GM23338 (cell line): ENCODE measurements around the gene EXOSC3. TPM values are rescaled to one million over a fixed set of nuclear protein-coding genes. Genes with fewer than 3 reads are reported as not detected.

Experiments
- ATAC-seq: fragments of 200-7000 bp; cut with Tn5 transposase; 3 replicates; pipeline ENCODE4 v1.9.1; 2020
- DNase-seq: peaks from one replicate; pipeline ENCODE4 v3.0.0-alpha.2; 2015; ENCODE audit warnings: low spot score
- H2AFZ ChIP-seq: fragments of 200-600 bp; sonication (generic); 2 replicates; pipeline ENCODE4 v1.8.0; 2016; ENCODE audit warnings: antibody characterized with exemption, mild to moderate bottlenecking, moderate library complexity
- H3F3A ChIP-seq: fragments of 200-600 bp; sonication (generic); replicated peaks from 2 replicates; pipeline ENCODE4 v1.8.0; 2017; ENCODE audit warnings: antibody characterized with exemption, mixed run types, low read depth
- H3K27ac ChIP-seq: fragments of 200-600 bp; sonication (generic); 2 replicates; pipeline ENCODE4 v1.6.1; 2016; ENCODE audit warnings: low read depth
- H3K27me3 ChIP-seq: fragments of 200-600 bp; sonication (generic); 2 replicates; pipeline ENCODE4 v1.8.0; 2016; ENCODE audit warnings: mild to moderate bottlenecking, mixed run types, moderate library complexity; ENCODE audit not compliant: insufficient read depth
- H3K36me3 ChIP-seq: fragments of 200-600 bp; sonication (generic); 2 replicates; pipeline ENCODE4 v1.8.0; 2016; ENCODE audit warnings: mild to moderate bottlenecking; ENCODE audit not compliant: insufficient read depth
- H3K4me1 ChIP-seq: fragments of 200-600 bp; sonication (generic); 2 replicates; pipeline ENCODE4 v1.8.0; 2016; ENCODE audit warnings: mild to moderate bottlenecking, moderate library complexity; ENCODE audit not compliant: insufficient read depth
- H3K4me2 ChIP-seq: fragments of 200-600 bp; sonication (generic); 2 replicates; pipeline ENCODE4 v1.7.1; 2017; ENCODE audit warnings: mixed run types
- H3K4me3 ChIP-seq: fragments of 200-600 bp; sonication (generic); 2 replicates; pipeline ENCODE4 v1.6.1; 2016; ENCODE audit warnings: mixed run types
- H3K79me2 ChIP-seq: fragments of 200-600 bp; sonication (generic); replicated peaks from 2 replicates; pipeline ENCODE4 v1.8.0; 2017; ENCODE audit warnings: mild to moderate bottlenecking; ENCODE audit not compliant: insufficient read depth
- H3K9me2 ChIP-seq: fragments of 200-600 bp; sonication (generic); 2 replicates; pipeline ENCODE4 v1.8.0; 2017; ENCODE audit not compliant: insufficient read depth
- H4K20me1 ChIP-seq: fragments of 200-600 bp; sonication (generic); replicated peaks from 2 replicates; pipeline ENCODE4 v1.8.0; 2017; ENCODE audit warnings: mild to moderate bottlenecking; ENCODE audit not compliant: insufficient read depth
- H3K27ac Mint-ChIP-seq: 2 replicates; pipeline ENCODE4 v1.8.0; 2020; ENCODE audit warnings: inconsistent platforms, mild to moderate bottlenecking, moderate library complexity, mixed read lengths
- H3K27me3 Mint-ChIP-seq: 3 replicates; pipeline ENCODE4 v1.8.0; 2022; ENCODE audit warnings: low read depth, mild to moderate bottlenecking, moderate library complexity, mixed read lengths, inconsistent platforms; ENCODE audit not compliant: insufficient read depth, poor library complexity
- H3K36me3 Mint-ChIP-seq: 3 replicates; pipeline ENCODE4 v1.8.0; 2021; ENCODE audit warnings: low read depth, mild to moderate bottlenecking, inconsistent platforms, moderate library complexity, mixed read lengths
- H3K4me1 Mint-ChIP-seq: 3 replicates; pipeline ENCODE4 v1.8.0; 2020; ENCODE audit warnings: mild to moderate bottlenecking, inconsistent platforms, mixed read lengths
- H3K4me3 Mint-ChIP-seq: 3 replicates; pipeline ENCODE4 v1.8.0; 2021; ENCODE audit warnings: moderate library complexity, mild to moderate bottlenecking, inconsistent platforms, mixed read lengths
- H3K9me3 Mint-ChIP-seq: 3 replicates; pipeline ENCODE4 v1.8.0; 2020; ENCODE audit warnings: moderate library complexity, mild to moderate bottlenecking, inconsistent platforms, mixed read lengths
- CREB1 ChIP-seq: fragments of 250-450 bp; sonication (Bioruptor Pico); IDR thresholded peaks from 2 replicates; pipeline ENCODE4 v1.5.0; 2020; ENCODE audit warnings: low read depth, mild to moderate bottlenecking, moderate library complexity
- EZH2 ChIP-seq: fragments of 200-600 bp; sonication (generic); IDR thresholded peaks from one replicate; pipeline ENCODE4 v1.8.0; 2017; ENCODE audit warnings: antibody characterized with exemption, mild to moderate bottlenecking, low read depth; ENCODE audit not compliant: unreplicated experiment
- EZH2phosphoT487 ChIP-seq: fragments of 200-600 bp; sonication (generic); IDR thresholded peaks from one replicate; pipeline ENCODE4 v1.8.1; 2018; ENCODE audit warnings: antibody characterized with exemption; ENCODE audit not compliant: unreplicated experiment
- JUNB ChIP-seq: IDR thresholded peaks from one replicate; pipeline ENCODE4 v1.6.1; 2016; ENCODE audit warnings: antibody characterized with exemption; ENCODE audit not compliant: unreplicated experiment
- NANOG ChIP-seq: IDR thresholded peaks from 2 replicates; pipeline ENCODE4 v1.6.1; 2016; ENCODE audit warnings: antibody characterized with exemption, borderline replicate concordance
- POLR2AphosphoS5 ChIP-seq: IDR thresholded peaks from 2 replicates; pipeline ENCODE4 v1.6.1; 2016; ENCODE audit warnings: antibody characterized with exemption, low read depth
- STAT1 ChIP-seq: IDR thresholded peaks from one replicate; pipeline ENCODE4 v1.6.1; 2016; ENCODE audit warnings: antibody characterized with exemption; ENCODE audit not compliant: unreplicated experiment
- ZNF114 ChIP-seq: fragments of 250-450 bp; sonication (Bioruptor Pico); IDR thresholded peaks from 2 replicates; pipeline ENCODE4 v1.5.0; 2020; ENCODE audit warnings: mild to moderate bottlenecking, moderate library complexity
- polyA plus RNA-seq: library from polyadenylated mRNA; unstranded; fragments of >200 nt; fragmentation: Nextera tagmentation; extraction: Ambion mirVana; gene quantifications from 2 replicates; pipeline ENCODE4 v1.2.1, GENCODE V29; 2016
- total RNA-seq: library from RNA; depleted of rRNA; stranded (reverse); fragments of >200 nt; shearing (Covaris generic); gene quantifications from 2 replicates; pipeline ENCODE4 v1.2.3, GENCODE V29; 2014
- TF ChIP-seq, protein P1 (sequence below): IDR thresholded peaks from one replicate; pipeline ENCODE4 v1.6.1; 2018; ENCODE audit warnings: antibody characterized with exemption; ENCODE audit not compliant: unreplicated experiment
- TF ChIP-seq, protein P2 (sequence below): IDR thresholded peaks from 2 replicates; pipeline ENCODE4 v1.6.1; 2016; ENCODE audit warnings: antibody characterized with exemption
- TF ChIP-seq, protein P3 (sequence below), 2 experiments: fragments of 200-600 bp in 1 of 2; sonication (generic) in 1 of 2; conservative IDR thresholded peaks; 2 replicates each; pipeline versions ENCODE4 v1.5.1 to v1.6.1; 2016 to 2017; ENCODE audit warnings: antibody characterized with exemption in 2 of 2, low read depth in 2 of 2, mild to moderate bottlenecking in 2 of 2, moderate library complexity in 1 of 2

Gene EXOSC3
- total and polyA plus RNA-seq, 2 experiments from 2014 or later = 62.3 to 149 TPM

DNA sequence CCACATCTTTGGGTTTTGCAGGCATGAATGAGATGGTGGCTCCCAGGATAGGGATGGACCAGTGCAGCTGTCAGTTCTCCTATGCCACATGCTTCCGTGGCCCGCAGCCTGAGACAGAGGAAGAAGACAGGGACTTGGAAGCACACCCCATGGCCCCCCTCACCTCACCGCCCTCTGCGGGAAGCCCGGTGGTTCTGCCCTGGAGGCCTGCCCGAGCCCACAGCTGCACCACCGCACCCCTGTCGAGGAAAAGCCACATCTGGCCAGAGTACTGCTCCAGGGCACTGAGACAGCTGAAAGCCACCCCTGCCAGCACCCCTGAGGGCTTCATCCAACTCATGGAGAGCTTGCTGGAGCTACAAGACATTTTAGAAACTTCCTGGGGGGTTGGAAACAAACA, 38.9 kb downstream of the EXOSC3 start (continued):
- TF ChIP-seq, protein P1, sequence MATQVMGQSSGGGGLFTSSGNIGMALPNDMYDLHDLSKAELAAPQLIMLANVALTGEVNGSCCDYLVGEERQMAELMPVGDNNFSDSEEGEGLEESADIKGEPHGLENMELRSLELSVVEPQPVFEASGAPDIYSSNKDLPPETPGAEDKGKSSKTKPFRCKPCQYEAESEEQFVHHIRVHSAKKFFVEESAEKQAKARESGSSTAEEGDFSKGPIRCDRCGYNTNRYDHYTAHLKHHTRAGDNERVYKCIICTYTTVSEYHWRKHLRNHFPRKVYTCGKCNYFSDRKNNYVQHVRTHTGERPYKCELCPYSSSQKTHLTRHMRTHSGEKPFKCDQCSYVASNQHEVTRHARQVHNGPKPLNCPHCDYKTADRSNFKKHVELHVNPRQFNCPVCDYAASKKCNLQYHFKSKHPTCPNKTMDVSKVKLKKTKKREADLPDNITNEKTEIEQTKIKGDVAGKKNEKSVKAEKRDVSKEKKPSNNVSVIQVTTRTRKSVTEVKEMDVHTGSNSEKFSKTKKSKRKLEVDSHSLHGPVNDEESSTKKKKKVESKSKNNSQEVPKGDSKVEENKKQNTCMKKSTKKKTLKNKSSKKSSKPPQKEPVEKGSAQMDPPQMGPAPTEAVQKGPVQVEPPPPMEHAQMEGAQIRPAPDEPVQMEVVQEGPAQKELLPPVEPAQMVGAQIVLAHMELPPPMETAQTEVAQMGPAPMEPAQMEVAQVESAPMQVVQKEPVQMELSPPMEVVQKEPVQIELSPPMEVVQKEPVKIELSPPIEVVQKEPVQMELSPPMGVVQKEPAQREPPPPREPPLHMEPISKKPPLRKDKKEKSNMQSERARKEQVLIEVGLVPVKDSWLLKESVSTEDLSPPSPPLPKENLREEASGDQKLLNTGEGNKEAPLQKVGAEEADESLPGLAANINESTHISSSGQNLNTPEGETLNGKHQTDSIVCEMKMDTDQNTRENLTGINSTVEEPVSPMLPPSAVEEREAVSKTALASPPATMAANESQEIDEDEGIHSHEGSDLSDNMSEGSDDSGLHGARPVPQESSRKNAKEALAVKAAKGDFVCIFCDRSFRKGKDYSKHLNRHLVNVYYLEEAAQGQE = no peak
- TF ChIP-seq STAT1 = no peak
- no peak for TF ChIP-seq NANOG
- no peak for TF ChIP-seq ZNF114 (CRISPR knock-in tag)
- TF ChIP-seq, protein P2, sequence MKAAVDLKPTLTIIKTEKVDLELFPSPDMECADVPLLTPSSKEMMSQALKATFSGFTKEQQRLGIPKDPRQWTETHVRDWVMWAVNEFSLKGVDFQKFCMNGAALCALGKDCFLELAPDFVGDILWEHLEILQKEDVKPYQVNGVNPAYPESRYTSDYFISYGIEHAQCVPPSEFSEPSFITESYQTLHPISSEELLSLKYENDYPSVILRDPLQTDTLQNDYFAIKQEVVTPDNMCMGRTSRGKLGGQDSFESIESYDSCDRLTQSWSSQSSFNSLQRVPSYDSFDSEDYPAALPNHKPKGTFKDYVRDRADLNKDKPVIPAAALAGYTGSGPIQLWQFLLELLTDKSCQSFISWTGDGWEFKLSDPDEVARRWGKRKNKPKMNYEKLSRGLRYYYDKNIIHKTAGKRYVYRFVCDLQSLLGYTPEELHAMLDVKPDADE = no peak
- TF ChIP-seq CREB1 = no peak
- TF ChIP-seq, protein P3, sequence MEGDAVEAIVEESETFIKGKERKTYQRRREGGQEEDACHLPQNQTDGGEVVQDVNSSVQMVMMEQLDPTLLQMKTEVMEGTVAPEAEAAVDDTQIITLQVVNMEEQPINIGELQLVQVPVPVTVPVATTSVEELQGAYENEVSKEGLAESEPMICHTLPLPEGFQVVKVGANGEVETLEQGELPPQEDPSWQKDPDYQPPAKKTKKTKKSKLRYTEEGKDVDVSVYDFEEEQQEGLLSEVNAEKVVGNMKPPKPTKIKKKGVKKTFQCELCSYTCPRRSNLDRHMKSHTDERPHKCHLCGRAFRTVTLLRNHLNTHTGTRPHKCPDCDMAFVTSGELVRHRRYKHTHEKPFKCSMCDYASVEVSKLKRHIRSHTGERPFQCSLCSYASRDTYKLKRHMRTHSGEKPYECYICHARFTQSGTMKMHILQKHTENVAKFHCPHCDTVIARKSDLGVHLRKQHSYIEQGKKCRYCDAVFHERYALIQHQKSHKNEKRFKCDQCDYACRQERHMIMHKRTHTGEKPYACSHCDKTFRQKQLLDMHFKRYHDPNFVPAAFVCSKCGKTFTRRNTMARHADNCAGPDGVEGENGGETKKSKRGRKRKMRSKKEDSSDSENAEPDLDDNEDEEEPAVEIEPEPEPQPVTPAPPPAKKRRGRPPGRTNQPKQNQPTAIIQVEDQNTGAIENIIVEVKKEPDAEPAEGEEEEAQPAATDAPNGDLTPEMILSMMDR (conservative IDR thresholded peaks at IDR 0.05; ENCODE audit: low read depth in 2 of 2) = no peak
- TF ChIP-seq JUNB = no peak
- TF ChIP-seq EZH2phosphoT487 = no peak
- TF ChIP-seq EZH2 = no peak
- TF ChIP-seq POLR2AphosphoS5 = no peak

DNA sequence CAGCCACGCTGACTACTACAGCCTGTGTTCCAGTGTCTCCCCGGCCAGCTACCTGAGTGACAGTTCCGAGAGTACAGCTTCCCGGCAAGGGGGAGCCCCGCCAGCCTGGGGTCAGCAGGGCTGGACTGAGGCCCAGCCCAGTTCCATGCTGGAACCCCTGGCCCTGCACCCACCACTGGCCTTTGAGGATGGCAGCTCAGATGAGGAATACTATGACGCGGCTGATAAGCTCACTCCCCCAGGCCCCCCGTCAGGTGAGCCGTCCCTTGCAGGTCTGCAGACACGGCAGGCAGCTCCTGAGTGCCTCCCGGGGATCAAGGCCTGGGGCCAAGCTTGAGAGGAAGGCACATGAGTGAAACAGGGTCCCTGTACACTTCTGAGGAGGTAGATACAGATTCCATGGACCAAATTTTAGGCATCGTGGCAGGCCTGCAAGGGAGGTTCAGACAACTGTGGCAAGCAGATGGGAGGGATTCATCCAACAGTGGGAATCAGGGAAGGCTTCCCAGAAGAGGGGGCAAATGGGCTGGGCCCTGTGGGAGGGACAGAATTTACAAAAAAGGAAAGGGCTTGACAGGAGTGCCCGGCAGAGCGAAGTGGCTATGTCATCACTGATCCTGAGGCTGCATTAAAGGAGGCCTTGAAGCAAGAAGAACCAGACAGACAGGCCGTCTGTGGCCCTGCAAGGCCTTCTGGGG, 44.1 kb downstream of the EXOSC3 start:
- H3K27me3 Mint-ChIP-seq = no peaks in the 10 kb centered on the region
- H3K4me3 Mint-ChIP-seq = no peak overlapping the region
- Histone ChIP-seq H3K27me3 (no peaks in the 10 kb centered on the region), H3F3A (no peaks in the 10 kb centered on the region), H3K27ac (no peak overlapping the region), H3K4me1 (no peaks in the 10 kb centered on the region), H4K20me1 (no peaks in the 10 kb centered on the region), H3K9me2 (no peaks in the 10 kb centered on the region), H3K36me3 (no peaks in the 10 kb centered on the region), H3K4me2 (no peak overlapping the region), H3K4me3 (no peak overlapping the region), H3K79me2 (no peaks in the 10 kb centered on the region), H2AFZ (no peak overlapping the region)
- H3K27ac Mint-ChIP-seq = no peak overlapping the region
- no peak; the same call in 2 of the 3 replicates for ATAC-seq
- no peaks in the 10 kb centered on the region for H3K9me3 Mint-ChIP-seq
- H3K36me3 Mint-ChIP-seq = no peaks in the 10 kb centered on the region
- peaks cover 4% of the 10 kb centered on the region; the same call in 1 of the 3 replicates for H3K4me1 Mint-ChIP-seq
- no peak for DNase-seq
- TF ChIP-seq, protein P2 = no peak
- TF ChIP-seq POLR2AphosphoS5 (no peak), ZNF114 (CRISPR knock-in tag) (no peak), EZH2phosphoT487 (no peak), JUNB (no peak)
